OCI-LY7 (cell line): Measurements from ENCODE around the gene CA10. TPM values are rescaled to one million over a fixed set of nuclear protein-coding genes. Genes with fewer than 3 reads are reported as not detected.

Experiments
- BruUV-seq: library from RNA; stranded (reverse); fragments of 400-500 nt; replicated peaks from 2 replicates; lab custom pipeline; 2021; lab: Mats Ljungman, UMichigan
- CTCF ChIA-PET: fragments of 300-600 bp; sonication (Branson Sonifier 250); formaldehyde crosslinking; loops from one replicate; lab custom pipeline; 2022; ENCODE audit warnings: antibody characterized with exemption; ENCODE audit not compliant: unreplicated experiment; lab: Charles Lee
- POLR2A ChIA-PET: fragments of 300-600 bp; sonication (Branson Sonifier 250); formaldehyde crosslinking; loops from one replicate; lab custom pipeline; 2022; ENCODE audit warnings: antibody characterized with exemption; lab: Charles Lee
- DNase-seq: peaks from one replicate; pipeline ENCODE4 v3.0.0-alpha.2; 2015; ENCODE audit warnings: low spot score
- H2AFZ ChIP-seq: fragments of 200-600 bp; sonication (generic), shearing (Covaris generic); 2 replicates; pipeline ENCODE4 v1.6.1; 2014; ENCODE audit warnings: mild to moderate bottlenecking, antibody characterized with exemption, low read length, moderate library complexity
- H3K27ac ChIP-seq: fragments of 200-600 bp; sonication (generic); 2 replicates; pipeline ENCODE4 v1.5.1; 2014; ENCODE audit warnings: mixed run types, low read depth, mild to moderate bottlenecking, moderate library complexity, low read length, inconsistent platforms; ENCODE audit not compliant: poor library complexity, severe bottlenecking
- H3K36me3 ChIP-seq: fragments of 200-600 bp; sonication (generic); 2 replicates; pipeline ENCODE4 v1.6.1; 2014; ENCODE audit warnings: mild to moderate bottlenecking, antibody characterized with exemption, low read length, moderate library complexity, mixed read lengths; ENCODE audit not compliant: insufficient read depth
- H3K4me1 ChIP-seq: fragments of 200-600 bp; sonication (generic); 2 replicates; pipeline ENCODE4 v1.5.1; 2014; ENCODE audit warnings: mild to moderate bottlenecking, low read length; ENCODE audit not compliant: insufficient read depth, poor library complexity, severe bottlenecking
- H3K4me2 ChIP-seq: fragments of 200-600 bp; sonication (generic); 2 replicates; pipeline ENCODE4 v1.6.1; 2014; ENCODE audit warnings: mild to moderate bottlenecking, low read length
- H3K4me3 ChIP-seq: fragments of 200-600 bp; sonication (generic); 2 replicates; pipeline ENCODE4 v1.5.1; 2014; ENCODE audit warnings: mild to moderate bottlenecking, low read depth, low read length; ENCODE audit not compliant: poor library complexity, severe bottlenecking
- H3K79me2 ChIP-seq: fragments of 200-600 bp; sonication (generic); 2 replicates; pipeline ENCODE4 v1.6.1; 2016; ENCODE audit warnings: low read depth, mild to moderate bottlenecking, low read length, moderate library complexity, mixed read lengths; ENCODE audit not compliant: insufficient read depth
- H3K9me2 ChIP-seq: fragments of 200-600 bp; sonication (generic); 2 replicates; pipeline ENCODE4 v1.6.1; 2016; ENCODE audit warnings: mild to moderate bottlenecking, low read length, mixed read lengths; ENCODE audit not compliant: insufficient read depth
- H3K9me3 ChIP-seq: fragments of 200-600 bp; sonication (generic); 2 replicates; pipeline ENCODE4 v1.6.1; 2014; ENCODE audit warnings: mild to moderate bottlenecking, mixed run types, low read length, mixed read lengths
- H4K20me1 ChIP-seq: fragments of 200-600 bp; sonication (generic); 2 replicates; pipeline ENCODE4 v1.6.1; 2014; ENCODE audit warnings: mild to moderate bottlenecking, antibody characterized with exemption, low read length, moderate library complexity, mixed read lengths; ENCODE audit not compliant: insufficient read depth
- EZH2phosphoT487 ChIP-seq: fragments of 200-600 bp; sonication (generic); IDR thresholded peaks from 2 replicates; pipeline ENCODE4 v1.6.1; 2018; ENCODE audit warnings: low read depth, borderline replicate concordance, mild to moderate bottlenecking, mixed run types, antibody characterized with exemption, low read length, moderate library complexity, mixed read lengths
- intact Hi-C: fragments of 100-400 bp; cut with micrococcal nuclease; formaldehyde crosslinking; loops from one replicate; pipeline ENCODE4 v1.10.0; 2022; ENCODE audit not compliant: unreplicated experiment
- total RNA-seq, 2 experiments: library from RNA; depleted of rRNA in 1 of 2; stranded (reverse); fragments of >200 nt in 1 of 2; shearing (Covaris generic) in 1 of 2; gene quantifications; 2 replicates each; pipeline ENCODE4 v1.2.3, GENCODE V29; 2014 to 2022
- TF ChIP-seq, protein P1 (sequence below): fragments of 200-600 bp; sonication (generic); conservative IDR thresholded peaks from 2 replicates; pipeline ENCODE4 v1.5.1; 2014; ENCODE audit warnings: mild to moderate bottlenecking, antibody characterized with exemption, low read length, moderate library complexity, mixed read lengths

Gene CA10
- total RNA-seq, 2 experiments from 2014 or later = not detected

GRCh38 chr17:51794466-51794865 lies 364.0 kb downstream of the CA10 start:
- no TSS peak for BruUV-seq
- ChIA-PET CTCF (no interaction called here), POLR2A (interaction anchor here (0.5 kb wide), 1 partner anchor 201 kb away, joined by 3 read pairs; no protein-coding TSS in a partner anchor)
- H3K4me1 ChIP-seq = no peaks in the 10 kb centered on the region
- no peak overlapping the region for H3K4me2 ChIP-seq
- H4K20me1 ChIP-seq = no peaks in the 10 kb centered on the region
- intact Hi-C loops = no loop called here
- H3K9me2 ChIP-seq = no peaks in the 10 kb centered on the region
- TF ChIP-seq, protein P1, sequence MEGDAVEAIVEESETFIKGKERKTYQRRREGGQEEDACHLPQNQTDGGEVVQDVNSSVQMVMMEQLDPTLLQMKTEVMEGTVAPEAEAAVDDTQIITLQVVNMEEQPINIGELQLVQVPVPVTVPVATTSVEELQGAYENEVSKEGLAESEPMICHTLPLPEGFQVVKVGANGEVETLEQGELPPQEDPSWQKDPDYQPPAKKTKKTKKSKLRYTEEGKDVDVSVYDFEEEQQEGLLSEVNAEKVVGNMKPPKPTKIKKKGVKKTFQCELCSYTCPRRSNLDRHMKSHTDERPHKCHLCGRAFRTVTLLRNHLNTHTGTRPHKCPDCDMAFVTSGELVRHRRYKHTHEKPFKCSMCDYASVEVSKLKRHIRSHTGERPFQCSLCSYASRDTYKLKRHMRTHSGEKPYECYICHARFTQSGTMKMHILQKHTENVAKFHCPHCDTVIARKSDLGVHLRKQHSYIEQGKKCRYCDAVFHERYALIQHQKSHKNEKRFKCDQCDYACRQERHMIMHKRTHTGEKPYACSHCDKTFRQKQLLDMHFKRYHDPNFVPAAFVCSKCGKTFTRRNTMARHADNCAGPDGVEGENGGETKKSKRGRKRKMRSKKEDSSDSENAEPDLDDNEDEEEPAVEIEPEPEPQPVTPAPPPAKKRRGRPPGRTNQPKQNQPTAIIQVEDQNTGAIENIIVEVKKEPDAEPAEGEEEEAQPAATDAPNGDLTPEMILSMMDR = no peak
- TF ChIP-seq EZH2phosphoT487 = no peak
- no peak overlapping the region for H3K27ac ChIP-seq
- no peak overlapping the region for H3K4me3 ChIP-seq
- no peak overlapping the region for H2AFZ ChIP-seq
- H3K9me3 ChIP-seq = no peaks in the 10 kb centered on the region
- H3K36me3 ChIP-seq = no peaks in the 10 kb centered on the region
- no peak for DNase-seq
- no peaks in the 10 kb centered on the region for H3K79me2 ChIP-seq

GRCh38 chr17:51793686-51794085 lies 364.8 kb downstream of the CA10 start:
- TF ChIP-seq EZH2phosphoT487 = no peak
- TF ChIP-seq, protein P1 = no peak
- no peak overlapping the region for H3K4me2 ChIP-seq
- no peak overlapping the region for H3K27ac ChIP-seq
- no peaks in the 10 kb centered on the region for H3K9me2 ChIP-seq
- BruUV-seq = no TSS peak
- no peaks in the 10 kb centered on the region for H3K79me2 ChIP-seq
- no peaks in the 10 kb centered on the region for H3K4me1 ChIP-seq
- CTCF ChIA-PET = no interaction called here
- DNase-seq = no peak
- H3K36me3 ChIP-seq = no peaks in the 10 kb centered on the region
- H2AFZ ChIP-seq = no peak overlapping the region
- POLR2A ChIA-PET = no interaction called here
- no peaks in the 10 kb centered on the region for H4K20me1 ChIP-seq
- no peak overlapping the region for H3K4me3 ChIP-seq
- intact Hi-C loops = no loop called here
- H3K9me3 ChIP-seq = no peaks in the 10 kb centered on the region

DNA sequence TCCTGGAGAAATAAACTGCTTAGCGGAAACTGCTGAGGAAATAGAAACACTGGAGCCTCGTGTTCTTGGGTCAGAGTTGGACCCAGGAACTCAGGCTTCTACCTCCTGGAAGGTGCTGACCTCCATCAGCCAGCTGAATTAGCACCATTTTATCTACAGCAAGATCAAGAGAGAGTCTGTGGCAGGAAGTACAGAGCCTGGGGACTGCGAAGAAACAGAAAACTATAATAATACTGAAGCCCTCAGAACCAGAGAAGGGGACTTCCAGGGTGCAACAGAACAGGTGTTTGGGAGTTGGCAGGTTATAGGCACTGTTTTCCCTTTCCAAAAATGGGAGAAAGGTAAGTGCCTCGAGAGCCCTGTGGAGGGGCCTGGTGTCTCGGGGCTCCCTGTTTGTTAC lies 379.7 kb downstream of the CA10 start:
- ChIA-PET CTCF (no interaction called here), POLR2A (no interaction called here)
- H3K4me2 ChIP-seq = no peak overlapping the region
- H3K27ac ChIP-seq = no peak overlapping the region
- no peak overlapping the region for H2AFZ ChIP-seq
- no peaks in the 10 kb centered on the region for H3K4me1 ChIP-seq
- no peaks in the 10 kb centered on the region for H3K36me3 ChIP-seq
- no peak for DNase-seq
- no peaks in the 10 kb centered on the region for H3K9me2 ChIP-seq
- TF ChIP-seq, protein P1 = no peak
- no peak for TF ChIP-seq EZH2phosphoT487
- no TSS peak for BruUV-seq
- intact Hi-C loops = no loop called here
- H3K4me3 ChIP-seq = no peak overlapping the region
- H4K20me1 ChIP-seq = no peaks in the 10 kb centered on the region
- H3K79me2 ChIP-seq = no peaks in the 10 kb centered on the region
- H3K9me3 ChIP-seq = no peaks in the 10 kb centered on the region
